HL-60 (cell line): ENCODE results near the gene FAM184A.

Source experiments
- DNase-seq, 2 experiments: peaks; one replicate each; pipeline ENCODE4 v3.0.0-alpha.2; 2010 to 2020; ENCODE audit warnings: low read depth in 1 of 2, low spot score in 1 of 2
- H3K27ac ChIP-seq: fragments of 250-450 bp; sonication (Bioruptor Pico); replicated peaks from 2 replicates; pipeline ENCODE4 v1.5.1; 2020; ENCODE audit warnings: mild to moderate bottlenecking, moderate library complexity
- H3K27me3 ChIP-seq: fragments of 250-450 bp; sonication (Bioruptor Pico); 2 replicates; pipeline ENCODE4 v1.5.1; 2021; ENCODE audit warnings: mild to moderate bottlenecking, moderate library complexity; ENCODE audit not compliant: insufficient read depth, poor library complexity, severe bottlenecking
- H3K4me3 ChIP-seq: replicated peaks from 2 replicates; pipeline ENCODE4 v1.5.1; 2011; ENCODE audit warnings: mild to moderate bottlenecking, control low read depth, low read length; ENCODE audit not compliant: insufficient read depth
- CTCF ChIP-seq: IDR thresholded peaks from one replicate; pipeline ENCODE4 v1.5.1; 2011; ENCODE audit warnings: low read length, control low read depth, inconsistent platforms; ENCODE audit not compliant: insufficient read depth
- GABPA ChIP-seq: IDR thresholded peaks from 2 replicates; pipeline ENCODE4 v1.6.1; 2012; ENCODE audit warnings: low read depth
- POLR2AphosphoS5 ChIP-seq: IDR thresholded peaks from 2 replicates; pipeline ENCODE4 v1.6.1; 2012; ENCODE audit warnings: low read depth
- REST ChIP-seq: IDR thresholded peaks from 2 replicates; pipeline ENCODE4 v1.6.1; 2012; ENCODE audit warnings: low read depth; ENCODE audit not compliant: insufficient replicate concordance
- SPI1 ChIP-seq: IDR thresholded peaks from 2 replicates; pipeline ENCODE4 v1.6.1; 2012; ENCODE audit warnings: low read depth, mild to moderate bottlenecking, borderline replicate concordance
- long read RNA-seq: library from polyadenylated mRNA; unstranded; transcript quantifications from one replicate; pipeline ENCODE4 v2.0.0, GENCODE V29; 2020

FAM184A gene
- long read RNA-seq: 0 reads

GRCh38 chr6:119078376-119079282 lies at the start of gene FAM184A:
Gene FAM184A, minus strand, starts transcription at chr6:119078664. Its CDS starts 365 bp downstream, at chr6:119078299.
- H3K27ac ChIP-seq: no peak within 1 kb of the TSS
- peak; percentile 26 for TF ChIP-seq CTCF
- TF ChIP-seq POLR2AphosphoS5: no peak
- peak in 1 of 2 experiments; percentile 25 for DNase-seq
- peaks cover 41% of the 10 kb centered on the region for H3K27me3 ChIP-seq
- peak within 1 kb of the TSS; percentile 53 for H3K4me3 ChIP-seq

- DNase-seq: no peak
- Histone ChIP-seq H3K27me3 (no peaks in the 10 kb centered on the region), H3K27ac (no peak overlapping the region), H3K4me3 (no peak overlapping the region)
- TF ChIP-seq SPI1 (no peak), REST (no peak)
These were observed 49.2 kb upstream of the FAM184A start for GRCh38 chr6:119127627-119128026.

GRCh38 chr6:119126826-119127225 lies 48.4 kb upstream of the FAM184A start:
- H3K27me3 ChIP-seq: no peaks in the 10 kb centered on the region
- no peak for DNase-seq
- TF ChIP-seq POLR2AphosphoS5 (no peak), CTCF (no peak), SPI1 (no peak), REST (no peak), GABPA (no peak)
- H3K27ac ChIP-seq: no peak overlapping the region
- H3K4me3 ChIP-seq: no peak overlapping the region

GRCh38 chr6:119126140-119126539 lies 47.7 kb upstream of the FAM184A start:
- H3K27ac ChIP-seq: no peak overlapping the region
- no peak overlapping the region for H3K4me3 ChIP-seq
- H3K27me3 ChIP-seq: no peaks in the 10 kb centered on the region
- TF ChIP-seq SPI1 (no peak), GABPA (no peak), POLR2AphosphoS5 (no peak), CTCF (no peak), REST (no peak)
- no peak for DNase-seq
